HG02763 (cell line): ENCODE measurements around the gene SMIM30.

ENCODE experiments used
- ATAC-seq: cut with Tn5 transposase; IDR thresholded peaks from one replicate; pipeline ENCODE4 v1.9.1; 2021; ENCODE audit warnings: mild to moderate bottlenecking, moderate library complexity; ENCODE audit not compliant: unreplicated experiment

Gene SMIM30

DNA sequence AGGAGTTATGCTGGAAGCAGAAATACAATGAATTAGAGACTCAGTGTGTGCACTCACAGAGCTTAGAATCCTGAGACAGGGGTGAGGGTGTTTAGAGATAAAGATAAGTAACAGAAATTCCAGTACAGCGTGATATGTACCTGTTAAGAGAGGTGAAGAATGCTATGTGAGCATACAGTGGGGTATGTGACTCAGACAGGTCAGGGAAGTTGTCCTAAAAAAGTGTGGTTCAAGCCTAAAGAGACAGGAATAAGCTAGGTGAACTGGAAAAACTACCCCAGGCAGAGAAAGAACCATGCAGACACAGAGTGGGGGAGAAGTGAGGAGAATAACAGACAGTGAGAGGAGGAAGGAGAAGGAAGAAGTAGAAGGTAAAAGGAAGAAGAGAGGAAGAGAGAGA lies 8.6 kb downstream of the SMIM30 start:
- no peak for ATAC-seq

DNA sequence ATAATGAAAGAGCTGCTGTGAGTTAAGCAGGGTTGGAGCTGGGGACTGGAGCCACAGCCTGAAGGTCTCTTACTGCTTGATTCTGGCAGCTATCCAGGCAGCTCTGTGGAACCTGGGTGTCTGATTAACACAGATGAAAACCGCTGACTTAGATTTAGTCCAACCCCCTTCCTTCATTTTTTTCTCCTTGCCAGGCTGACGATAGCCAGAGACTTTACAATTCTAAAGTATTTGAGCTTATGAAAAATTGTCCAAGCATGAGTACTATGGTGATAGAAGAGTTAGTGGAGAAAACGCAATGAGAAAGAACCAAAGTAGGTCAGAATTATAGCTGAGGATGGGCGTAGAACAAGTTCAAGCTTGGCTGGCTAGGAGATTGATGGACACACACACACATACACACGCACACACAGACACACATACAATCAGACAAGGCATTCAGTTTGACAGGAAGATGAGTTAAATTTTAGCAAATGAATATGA lies 18.2 kb downstream of the SMIM30 start:
- no peak for ATAC-seq

DNA sequence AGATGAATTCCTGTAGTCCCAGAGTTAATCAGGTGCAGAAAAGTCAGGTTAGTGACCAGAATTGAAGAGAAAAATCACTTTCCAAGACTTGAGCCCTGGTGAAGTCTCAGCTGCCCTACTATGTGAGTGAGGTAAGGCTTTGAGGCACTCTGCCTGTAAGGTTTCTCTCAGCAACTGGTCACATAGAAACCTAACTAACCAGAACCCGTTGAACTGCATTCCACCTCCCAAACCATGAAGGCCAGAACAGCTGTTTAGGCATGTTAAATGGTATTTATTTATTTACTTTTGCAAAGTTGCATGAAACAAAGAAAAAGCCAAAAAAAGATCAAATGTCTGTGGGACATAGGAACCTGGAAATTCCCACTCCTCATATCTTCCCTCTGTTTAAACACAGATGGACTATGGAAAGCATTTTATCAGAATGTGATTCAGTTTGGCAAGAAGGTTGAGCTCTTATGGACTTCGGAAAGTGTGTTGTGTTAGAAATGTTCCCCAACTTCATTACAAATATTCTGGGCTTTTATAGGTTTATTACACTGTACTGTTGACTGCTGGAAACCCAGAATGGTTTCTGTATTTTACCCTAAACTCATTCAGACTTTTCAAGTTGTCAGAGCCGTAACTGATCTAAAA lies 19.0 kb downstream of the SMIM30 start:
- no peak for ATAC-seq

DNA sequence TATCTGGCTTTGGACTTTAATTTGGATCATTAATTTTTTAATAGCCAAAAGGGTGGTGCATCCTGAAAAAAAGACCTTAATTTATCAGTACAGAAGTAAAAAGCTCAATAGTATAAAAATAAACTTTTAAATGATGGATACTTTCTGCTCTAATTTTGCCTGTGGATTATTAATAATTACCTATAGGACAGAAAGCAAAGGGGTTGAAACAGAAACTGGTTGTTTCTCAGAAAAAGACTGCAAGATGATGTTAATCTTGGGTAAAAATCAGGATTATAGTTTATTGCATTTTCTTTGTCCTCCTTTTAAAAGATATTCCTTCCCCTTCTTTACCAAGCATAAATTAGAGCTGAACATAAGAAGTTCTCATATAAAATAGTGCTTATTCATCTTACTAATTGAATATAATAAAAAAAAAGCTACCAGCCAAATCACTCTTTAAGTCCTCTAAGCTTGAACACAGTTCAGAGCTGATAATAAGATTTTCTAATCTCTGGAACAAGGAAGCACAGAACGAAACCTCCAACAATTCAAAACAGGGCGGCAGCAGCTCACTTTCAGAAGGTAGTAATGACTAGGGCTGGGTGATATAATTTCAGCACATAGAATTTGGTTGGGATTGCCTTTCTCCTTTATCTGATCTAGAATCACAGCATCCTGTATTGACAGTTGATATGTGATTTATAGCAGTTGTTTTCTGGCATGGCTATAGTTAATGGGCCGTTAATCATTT lies 23.7 kb downstream of the SMIM30 start:
- ATAC-seq: no peak

DNA sequence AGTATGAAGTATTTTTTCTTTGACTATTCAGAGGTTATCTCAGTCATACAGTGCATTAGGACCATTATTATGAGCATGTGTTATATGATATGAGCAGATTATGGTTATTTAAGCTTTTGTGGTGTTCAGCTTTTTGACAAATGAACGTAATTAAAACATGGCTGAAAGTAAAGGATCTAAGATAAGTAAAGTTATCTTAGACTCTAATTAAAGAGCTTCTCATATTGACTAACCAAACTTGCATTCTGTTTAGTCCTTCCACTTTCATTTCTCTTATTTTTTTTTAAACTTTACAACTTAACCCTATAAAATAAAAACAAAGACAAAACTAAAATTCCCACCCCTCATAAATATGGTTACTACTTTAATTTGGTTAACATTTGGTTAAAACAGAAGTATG lies 24.8 kb downstream of the SMIM30 start:
- no peak for ATAC-seq

DNA sequence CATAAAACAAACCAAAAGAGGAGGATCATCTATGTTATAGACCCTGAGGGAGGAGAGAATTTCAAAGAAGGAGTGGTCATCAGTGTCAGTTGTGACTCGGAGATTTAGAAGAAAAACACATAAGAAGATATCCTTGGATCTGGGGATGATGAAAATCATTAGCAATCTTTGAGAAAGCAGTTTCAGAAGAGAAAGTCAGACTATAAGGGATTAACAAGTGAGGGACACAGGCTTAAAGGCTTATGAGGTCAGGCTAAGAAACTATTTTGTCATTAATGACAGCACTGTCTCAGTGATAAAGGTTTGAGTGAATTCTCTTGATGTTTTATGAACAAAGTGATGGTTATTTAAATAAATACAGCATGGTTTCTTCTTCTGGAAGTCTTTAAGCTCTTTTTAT lies 25.6 kb downstream of the SMIM30 start:
- ATAC-seq: no peak

DNA sequence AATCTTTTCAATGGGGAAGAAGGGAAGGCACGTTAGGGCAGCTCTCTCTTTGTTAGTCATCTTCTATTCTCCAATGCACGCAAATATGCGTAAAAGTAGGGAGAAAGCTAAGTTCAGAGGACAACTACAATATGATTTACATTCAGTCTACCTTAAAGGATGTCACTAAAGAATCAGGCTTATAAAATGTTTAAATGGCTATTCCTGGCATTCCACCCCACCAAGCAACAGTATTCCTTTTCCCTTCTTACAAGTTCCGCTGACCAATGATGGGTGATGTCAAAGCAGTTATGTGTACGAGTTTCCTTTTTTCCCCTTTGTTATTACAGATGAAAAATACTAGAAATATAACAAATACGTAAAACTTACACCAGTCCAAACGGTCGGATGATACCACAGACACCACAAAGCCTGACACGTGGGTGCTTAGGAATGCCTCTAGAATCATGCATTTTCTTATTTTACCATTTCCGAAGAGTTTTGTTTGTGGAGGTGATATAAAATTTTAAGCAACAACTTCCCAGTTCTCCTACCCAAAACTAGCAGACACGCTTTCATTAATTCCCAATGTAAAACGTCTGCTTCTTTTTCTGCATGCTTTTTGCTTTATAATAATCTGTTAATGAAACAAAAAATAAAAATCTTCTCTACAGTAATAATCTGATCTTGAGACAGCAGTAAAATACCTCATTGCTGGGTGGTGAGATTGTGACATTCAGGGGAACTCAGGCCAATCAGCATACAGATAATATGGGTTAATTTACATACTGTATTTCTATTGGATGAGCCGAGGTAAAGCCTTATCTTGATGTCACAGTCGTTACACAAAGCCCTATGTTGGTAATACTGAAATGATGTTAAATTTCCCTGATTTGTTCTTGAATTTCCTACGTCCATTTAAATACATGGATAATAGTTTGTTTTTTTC lies 31.0 kb downstream of the SMIM30 start:
- no peak for ATAC-seq

DNA sequence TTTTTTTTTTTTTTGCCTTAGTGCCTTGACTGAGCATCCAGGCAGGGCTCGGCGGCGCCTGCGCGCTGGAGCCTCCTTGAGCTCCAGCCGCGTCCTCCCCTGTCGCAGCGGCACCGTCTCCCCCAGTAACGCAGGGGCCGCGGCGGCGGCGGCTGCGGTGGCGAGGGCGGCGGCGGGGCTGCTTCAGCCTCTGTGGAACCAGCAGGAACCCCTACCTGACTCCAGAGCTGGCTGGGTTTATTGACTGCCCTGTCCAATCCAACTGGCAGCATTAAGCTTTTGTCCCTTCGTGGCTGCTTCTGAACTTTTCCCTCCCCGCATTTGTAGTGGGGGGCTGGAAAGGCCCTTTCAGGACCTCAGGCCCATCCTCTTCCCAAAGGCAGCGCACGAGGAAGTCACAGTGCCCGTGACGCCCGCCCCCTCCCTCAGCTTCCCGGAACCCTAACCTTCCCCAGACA lies 31.9 kb downstream of the SMIM30 start, which contains the start of gene GPR85:
Gene GPR85 (minus strand): TSS at position 397 of the 458 bp plus-strand sequence. CDS start 2,106 bp downstream, outside the sequence.
- peak; percentile 52 for ATAC-seq

DNA sequence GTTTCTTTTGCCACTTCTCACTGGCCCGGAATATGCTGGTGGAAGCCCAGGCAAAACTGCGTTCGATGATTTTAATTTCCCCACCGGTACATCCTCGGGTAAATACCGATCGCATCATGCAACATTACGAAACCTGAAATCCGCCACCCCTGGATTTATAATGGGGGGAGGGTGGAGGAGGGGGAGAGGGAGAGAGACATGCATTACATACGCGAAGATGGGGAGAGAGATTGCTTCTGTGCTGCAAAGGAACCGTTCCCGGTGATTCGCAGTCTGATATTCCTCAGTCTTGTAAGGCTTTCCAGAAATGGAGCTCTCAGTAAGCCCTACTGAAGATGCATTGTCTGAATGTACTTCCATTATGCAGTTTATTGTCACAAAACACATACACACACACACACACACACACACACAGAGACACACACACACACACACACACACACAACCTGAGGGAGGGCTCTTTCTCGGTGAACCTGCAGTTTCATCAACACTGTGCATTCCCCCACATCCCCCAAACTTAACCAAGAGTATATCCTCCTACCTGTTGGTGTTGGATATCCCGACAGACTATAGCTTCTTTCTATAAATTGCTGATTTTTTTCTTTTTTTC lies 32.5 kb downstream of the SMIM30 start:
- ATAC-seq: peak; percentile 10

DNA sequence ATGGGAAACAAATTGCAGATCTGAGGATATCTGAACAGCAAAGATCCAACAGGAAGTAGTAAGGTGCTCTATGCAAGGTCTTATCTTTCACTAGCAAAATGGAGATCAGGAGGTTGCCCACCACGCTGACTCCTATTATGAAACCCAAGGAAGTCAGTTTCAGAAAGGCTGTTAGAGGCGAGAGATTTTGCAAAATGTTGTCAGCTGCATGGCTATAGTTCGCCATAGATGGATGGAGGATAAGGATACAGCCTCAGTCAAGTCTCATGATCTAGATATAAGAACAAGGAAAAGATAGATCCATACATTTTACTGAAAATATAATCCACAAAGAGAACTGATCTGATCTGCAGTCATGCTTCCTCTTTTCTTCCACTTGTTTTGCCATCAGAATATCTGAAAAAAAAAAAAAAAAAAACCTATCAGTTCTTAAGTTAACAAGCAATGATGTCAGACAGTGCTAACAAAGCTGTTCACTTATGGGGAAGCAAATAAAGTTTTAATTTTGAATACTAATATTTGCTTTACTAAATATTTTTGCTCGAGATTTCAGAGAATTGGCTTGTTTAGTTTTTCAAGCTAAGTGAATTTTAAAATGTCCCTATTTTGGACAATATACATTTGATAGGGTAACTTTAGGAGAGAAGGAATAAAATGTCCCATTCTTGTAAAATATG lies 33.7 kb downstream of the SMIM30 start:
- ATAC-seq: no peak

DNA sequence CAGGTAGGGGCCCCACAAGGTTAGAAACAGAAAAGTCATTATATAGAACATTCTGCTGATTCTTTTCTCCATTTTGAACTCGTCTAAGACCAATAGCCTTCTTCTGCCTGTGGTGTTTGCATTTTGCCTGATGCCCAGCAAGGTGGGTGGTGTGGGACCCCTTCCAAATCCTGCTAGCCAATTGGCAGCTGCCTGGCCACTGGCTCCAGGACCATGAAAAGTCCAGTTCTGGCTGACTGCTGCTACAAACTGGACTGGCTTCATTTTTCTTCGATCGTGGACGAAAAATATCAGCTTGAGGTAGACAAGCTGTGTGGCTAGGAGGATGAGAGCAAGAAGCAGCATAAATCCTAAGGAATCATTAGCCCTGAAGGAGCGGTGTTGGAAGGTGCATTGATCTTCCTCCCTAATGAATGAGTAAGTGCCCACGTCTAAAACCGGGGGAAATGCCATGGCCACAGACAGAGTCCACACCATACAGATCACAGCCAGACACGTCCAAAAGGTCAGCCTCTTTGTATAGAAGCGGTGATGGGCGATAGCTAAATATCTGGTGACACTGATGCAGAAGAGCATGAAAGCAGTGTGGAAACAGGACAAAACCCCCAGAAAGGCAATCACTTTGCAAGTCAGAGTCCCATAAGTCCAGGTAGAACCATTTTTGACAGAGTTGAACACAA lies 34.4 kb downstream of the SMIM30 start:
- no peak for ATAC-seq

DNA sequence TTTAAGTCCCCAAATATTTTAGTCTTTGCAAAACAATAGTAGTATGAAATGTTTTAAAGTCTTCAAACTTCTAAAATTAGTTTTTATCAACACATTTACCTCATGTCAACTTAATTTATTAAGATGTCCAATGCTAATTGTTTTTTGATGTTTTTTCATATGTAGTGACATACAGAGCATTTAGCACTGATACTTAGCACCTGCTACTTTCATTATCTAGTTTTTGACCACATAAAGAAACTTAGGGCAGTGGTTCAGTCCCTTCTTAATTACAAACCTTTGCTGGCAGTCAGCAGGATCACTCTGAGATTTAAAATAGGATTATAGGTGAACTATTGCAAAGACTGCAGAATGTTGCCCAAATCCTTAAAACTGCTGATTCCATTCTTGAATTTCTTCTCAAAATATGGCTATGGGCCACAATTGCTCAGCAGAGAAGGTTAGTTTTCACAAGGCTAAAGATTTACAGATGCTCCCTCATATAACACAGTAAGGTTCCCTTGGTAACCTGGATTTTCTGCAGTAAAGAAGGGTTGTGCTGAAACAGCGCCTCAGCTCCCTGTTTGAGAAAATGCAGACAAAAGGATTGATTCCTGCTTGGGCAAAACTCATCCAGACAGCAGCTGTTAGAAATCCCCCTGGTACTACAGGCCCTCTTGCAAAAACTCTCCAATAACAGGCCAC lies 35.1 kb downstream of the SMIM30 start:
- ATAC-seq: peak; percentile 47

DNA sequence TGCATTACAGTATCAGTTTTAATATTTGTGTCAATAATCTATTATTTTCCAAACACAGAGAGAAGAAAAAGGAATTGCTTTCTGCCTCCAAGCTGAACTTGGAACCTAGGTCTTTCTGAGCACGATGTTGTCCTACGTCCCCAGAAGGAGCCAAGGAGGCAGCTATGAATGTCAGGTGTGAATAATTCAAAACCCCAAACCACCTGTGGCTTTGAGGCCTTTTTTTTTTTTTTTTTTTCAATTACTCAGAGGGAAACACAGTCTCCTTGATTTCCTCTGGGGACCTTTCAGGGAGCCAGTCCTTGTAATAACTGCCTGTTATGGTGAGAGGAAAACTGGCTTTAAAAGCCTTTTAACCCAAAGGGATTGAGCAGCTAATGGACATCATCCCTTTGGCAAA lies 40.0 kb downstream of the SMIM30 start:
- no peak for ATAC-seq

DNA sequence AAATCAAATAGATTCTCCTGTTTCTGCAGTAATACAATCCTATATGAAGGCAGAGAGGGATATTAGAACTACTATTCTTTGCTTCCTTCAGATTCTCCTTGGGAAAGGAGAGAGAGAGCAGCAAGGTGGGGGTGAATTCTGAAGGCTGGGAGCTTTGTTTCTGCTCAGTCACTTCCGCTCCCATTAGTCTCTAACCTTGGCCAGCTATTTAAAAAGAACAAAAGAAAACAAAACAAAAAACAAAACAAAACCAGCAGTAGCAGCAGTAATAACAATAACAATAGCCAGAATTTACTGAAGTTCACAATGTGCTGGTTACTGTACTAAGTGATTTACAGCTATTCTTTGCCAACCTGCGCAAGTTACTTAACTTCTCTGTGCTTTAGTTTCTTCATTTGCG lies 41.7 kb downstream of the SMIM30 start:
- no peak for ATAC-seq

DNA sequence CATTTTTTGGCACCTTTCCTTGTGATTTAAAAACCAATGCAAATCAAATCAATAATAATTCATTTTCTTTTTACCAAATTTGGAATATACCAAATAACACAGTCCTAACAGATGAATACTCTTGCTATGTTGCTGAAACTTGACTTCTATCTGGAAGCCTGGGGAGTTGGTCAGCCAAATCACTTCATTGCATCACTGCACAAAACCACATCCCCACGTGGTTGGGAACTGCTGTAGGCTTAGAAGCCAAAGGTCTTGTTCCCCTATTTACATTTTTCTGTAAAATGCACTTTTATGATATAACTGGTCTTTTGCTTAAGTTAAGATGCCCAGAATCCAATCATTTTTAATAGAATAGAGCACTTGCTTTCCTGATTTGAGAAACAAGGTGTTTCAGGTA lies 46.9 kb downstream of the SMIM30 start:
- no peak for ATAC-seq
